Stimulated activated CD4-positive, alpha-beta T cell treated with anti-CD3 and anti-CD28 coated beads, Interleukin-15, amount 100 ng/mL, for 48 hours (primary cell): Measurements from ENCODE around the gene VDAC1.

Experiments used
- DNase-seq, 2 donors: peaks; one replicate each; pipeline ENCODE4 v3.0.0-alpha.2; 2020; ENCODE audit warnings: low read depth in 2 of 2

VDAC1 gene

DNA sequence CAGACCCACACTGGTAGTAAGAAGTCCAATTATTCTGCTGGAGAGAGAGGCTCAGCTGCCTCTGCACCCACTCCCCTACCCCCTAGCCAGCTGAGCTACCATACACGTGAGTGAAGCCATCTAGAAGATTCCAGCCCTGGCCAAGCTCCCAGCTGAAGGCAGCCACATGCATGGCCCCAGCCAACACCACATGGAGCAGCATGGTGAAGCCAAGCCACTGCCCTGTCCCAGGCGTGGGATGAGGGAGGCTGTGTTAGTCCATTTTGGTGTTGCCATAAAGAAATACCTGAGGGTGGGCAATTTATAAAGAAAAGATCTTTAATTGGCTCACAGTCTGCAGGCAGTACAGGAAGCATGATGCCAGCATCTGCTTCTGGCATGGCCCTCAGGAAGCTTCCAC, 20.0 kb upstream of the VDAC1 start:
- no peak for DNase-seq

GRCh38 chr5:134022333-134022732, 17.6 kb upstream of the VDAC1 start:
- no peak for DNase-seq

DNA sequence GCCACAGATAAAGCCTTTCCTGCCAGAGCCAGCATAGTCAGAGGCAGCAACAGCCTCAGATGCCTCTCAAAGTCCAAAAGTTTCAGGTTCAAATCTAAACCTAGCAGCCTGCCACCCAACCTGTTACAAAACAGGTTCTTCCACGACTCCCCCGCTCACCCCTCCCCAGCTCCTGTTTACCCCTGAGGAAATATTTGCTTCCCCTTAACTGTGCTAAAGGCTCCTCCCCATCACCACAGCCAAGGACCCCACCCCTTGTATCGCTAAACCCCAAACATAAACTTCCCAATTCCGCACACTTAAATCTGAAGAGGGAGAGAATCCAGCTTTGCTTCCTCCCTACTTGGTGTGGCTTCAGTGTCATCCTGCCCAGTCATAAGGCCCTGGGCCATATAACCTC, 15.4 kb upstream of the VDAC1 start:
- DNase-seq = no peak

GRCh38 chr5:134019636-134020035, 14.9 kb upstream of the VDAC1 start:
- DNase-seq = no peak

- no peak for DNase-seq
Measured at GRCh38 chr5:134018986-134019316, 14.2 kb upstream of the VDAC1 start.

DNA sequence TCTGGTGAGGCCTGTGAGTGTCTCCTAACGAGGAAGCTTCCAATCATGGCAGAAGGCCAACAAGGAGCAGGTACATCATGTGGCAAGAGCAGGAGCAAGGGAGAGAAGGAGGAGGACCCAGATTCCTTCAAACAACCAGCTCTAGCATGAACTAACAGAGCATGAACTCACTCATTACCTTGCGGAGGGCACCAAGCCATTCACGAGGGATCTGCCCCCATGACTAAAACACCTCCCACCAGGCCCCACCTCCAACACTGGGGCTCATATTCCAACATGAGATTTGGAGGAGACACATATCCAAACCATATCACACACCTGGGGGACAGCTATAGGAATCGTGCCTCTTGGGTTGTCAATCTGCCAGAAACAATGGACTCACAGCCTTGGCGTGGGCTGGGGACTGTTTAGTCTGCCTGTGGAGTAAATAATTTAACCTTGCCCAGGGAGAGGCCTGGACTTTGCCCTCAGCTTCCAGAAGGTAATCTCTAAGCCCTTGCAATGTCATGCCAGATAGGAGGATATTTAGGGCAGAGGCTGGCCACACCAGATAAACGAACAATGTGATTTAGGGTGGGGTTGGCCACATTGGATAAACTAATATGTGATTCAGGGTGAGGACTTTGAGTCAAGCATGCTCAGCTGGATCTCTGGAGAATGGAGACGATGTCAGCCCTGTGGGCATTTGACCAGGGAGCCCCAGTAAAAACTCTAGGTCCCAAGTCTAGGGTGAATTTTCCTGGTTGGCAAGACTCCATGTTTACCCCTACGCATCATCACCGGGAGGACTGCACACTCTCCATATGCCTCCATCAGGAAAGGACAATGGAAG, 13.6 kb upstream of the VDAC1 start:
- no peak for DNase-seq

- no peak for DNase-seq
Measured at GRCh38 chr5:134008266-134008749, 3.5 kb upstream of the VDAC1 start.

DNA sequence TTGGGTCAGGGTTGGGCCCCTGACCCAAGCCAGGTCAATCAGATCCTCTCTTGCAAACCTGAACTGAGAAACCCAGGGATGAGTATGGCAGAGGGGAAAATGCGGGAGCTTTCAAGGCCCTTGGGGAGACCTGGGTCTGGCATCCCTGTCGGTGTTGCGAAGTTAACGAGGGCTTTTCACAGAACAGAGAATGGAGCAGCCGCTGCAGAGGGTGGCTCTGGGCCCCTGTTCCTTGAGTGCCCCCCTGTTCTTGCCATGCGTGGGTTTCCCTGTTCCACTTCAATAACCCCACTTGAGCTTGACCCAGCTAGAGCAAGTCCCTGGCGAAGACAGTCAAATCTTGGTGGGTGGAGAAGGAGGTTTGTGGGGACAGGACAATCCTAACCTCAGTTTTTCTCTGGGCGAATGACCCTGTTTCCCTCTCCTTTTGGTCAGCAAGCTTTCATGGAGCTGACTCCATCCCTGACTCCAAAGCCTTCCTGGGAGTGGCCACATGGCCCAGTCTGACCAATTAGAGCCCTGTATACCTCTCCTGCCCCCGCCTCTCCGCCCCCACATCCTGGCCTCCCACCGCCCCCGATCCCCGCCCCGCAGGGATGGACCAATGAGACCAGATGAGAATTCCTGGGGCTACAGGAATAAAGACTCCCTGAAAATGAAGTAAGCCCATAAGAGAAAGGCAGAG, 2.9 kb upstream of the VDAC1 start:
- DNase-seq = no peak

- no peak for DNase-seq
Measured at GRCh38 chr5:134006115-134006514, 1.3 kb upstream of the VDAC1 start.

DNA sequence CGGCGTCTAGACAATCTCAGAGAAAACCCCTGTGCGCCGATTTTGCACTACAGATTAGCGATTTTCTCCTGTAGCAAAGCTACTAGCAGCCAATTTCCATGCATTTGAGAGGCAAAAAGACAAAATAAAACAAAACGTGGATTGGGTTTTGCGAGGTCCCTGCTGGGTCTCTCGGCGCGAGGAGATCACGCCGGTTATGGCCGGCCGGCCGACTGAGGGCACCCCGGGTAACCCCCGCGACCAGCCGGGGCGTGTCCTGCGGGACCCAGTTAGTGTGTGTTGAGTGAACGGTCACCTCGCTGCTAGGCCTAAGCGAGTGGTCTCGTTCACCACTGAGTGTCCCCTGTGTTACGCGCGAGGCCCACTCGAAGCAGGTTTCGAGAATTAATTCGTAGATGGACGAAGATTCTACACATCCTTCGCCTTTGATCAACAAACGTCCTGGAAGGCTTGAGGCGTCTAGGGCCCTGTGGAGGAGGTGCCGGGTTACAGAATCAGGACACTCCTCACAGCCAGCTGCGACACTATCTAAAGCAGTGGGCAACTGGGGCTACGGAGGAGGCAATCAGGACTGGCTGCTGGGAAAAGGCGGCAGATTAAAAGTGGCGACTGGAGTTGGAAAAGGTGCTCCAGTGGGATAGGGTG, 764 bp upstream of the VDAC1 start:
- no peak for DNase-seq

- DNase-seq = peak; percentile 24 to 29
Measured at GRCh38 chr5:134003817-134004625, 754 bp downstream of the VDAC1 start.

GRCh38 chr5:134003064-134003816, 1.5 kb downstream of the VDAC1 start:
- DNase-seq = peak in 1 of 2 donors; percentile 30

- no peak for DNase-seq
Measured at GRCh38 chr5:134001938-134002731, 2.6 kb downstream of the VDAC1 start.

DNA sequence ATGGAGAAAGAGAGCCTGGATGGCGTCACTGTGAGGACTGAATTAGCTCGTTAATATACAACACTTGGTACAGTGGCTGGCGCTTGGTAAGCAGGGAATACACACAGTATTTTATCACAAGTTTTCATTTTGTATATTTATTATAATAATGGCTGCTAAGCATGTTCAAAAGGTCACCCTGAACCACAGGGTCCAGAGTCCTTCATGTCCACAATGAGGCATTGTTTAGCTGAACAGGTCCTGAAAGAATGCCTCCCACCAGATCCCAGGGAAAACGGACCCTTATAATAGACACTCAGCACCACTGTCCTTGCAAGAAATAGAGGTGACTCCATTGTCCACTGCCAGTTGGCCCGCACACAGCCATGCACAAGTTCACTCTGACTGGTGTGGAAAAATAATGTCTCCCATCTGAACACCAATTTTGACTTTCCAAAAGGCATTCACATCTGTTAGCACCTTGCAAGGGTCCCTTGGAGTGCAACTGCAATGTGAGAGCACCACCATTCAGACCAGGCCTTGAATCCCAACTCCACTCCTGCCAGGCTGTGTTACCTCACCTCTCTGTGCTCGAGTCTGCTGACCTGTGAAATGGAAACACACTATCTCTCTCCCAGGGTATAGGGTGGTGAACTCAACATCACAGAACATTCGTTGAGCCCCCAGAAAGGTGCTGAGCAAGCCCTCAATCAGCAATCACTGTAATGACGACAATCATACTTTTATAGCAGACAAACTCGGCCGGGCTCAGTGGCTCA, 3.9 kb downstream of the VDAC1 start:
- no peak for DNase-seq

DNA sequence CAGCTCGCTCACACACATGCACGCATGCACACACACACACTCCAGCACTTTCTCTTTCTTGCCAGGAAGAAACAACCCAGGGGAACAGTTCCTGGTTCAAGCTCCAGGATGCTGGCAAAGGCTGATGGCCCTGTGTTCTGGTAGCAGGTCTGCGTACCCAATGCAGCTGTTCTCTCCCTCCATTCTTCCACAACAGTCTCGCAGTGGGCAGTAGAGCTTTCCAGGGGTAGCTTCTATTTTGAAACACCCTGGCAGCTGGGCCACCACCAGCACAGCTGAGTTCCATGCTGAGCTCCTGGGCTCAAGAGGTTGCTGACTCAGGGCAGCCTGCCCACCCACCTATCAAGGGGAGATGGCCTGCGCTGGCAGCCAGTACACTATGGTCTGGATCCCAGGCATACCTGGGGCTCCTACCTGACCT, 4.7 kb downstream of the VDAC1 start:
- DNase-seq = no peak

DNA sequence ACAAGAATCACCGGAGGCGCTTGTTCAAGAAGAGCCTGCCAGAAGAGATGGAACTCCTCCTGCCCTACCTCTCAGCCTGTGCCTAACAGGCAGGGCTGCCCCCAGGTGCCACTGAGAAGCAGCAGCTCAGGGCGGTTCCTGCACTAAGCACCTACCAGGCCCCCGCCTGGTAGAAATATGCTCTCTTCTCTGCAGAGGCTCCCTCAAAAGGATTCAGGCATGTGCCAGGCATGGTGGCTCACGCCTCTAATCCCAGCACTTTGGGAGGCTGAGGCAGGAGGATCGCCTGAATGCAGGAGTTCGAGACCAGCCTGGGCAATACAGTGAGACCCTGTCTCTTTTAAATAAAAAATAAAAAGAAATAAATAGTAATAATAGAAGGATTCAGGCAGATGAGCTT, 6.0 kb downstream of the VDAC1 start:
- DNase-seq = no peak

GRCh38 chr5:133998042-133998441, 6.7 kb downstream of the VDAC1 start:
- no peak for DNase-seq

- no peak for DNase-seq
Measured at GRCh38 chr5:133996683-133997252, 8.0 kb downstream of the VDAC1 start.

GRCh38 chr5:133995883-133996563, 8.8 kb downstream of the VDAC1 start:
- DNase-seq = no peak
